ENCODE data around the gene RALGPS1.

DNA sequence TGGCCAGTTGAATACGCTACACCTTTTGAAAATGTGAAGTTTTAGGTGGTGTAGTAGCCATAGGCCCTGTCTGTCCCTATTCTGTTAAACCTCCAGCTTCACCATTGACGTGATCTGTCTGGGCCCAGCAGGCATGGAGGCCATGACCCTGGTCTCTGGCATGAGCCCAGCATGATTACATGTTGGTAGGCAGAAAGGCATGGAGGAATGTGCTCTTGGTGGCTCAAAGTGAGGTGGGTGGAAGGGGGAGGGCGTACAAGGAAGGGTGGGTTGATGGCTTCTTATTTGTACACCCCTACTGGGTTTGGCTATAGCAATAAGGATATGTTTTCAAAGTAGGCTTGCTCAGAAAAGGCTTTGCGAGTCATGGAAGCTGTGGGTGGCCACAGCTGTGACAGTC lies 23.7 kb downstream of the RALGPS1 start:
- TF ChIP-seq CTCF (conservative IDR thresholded peaks at IDR 0.05) (no peak), ZFX (IDR thresholded peaks at IDR 0.05) (no peak)
